TTC549 (cell line): ENCODE results near the gene RRP1.
"Not testable (repeated sequence)": the region's sequence is repeated elsewhere in the genome, so short reads cannot be mapped to it uniquely, and the experiment has no call there.

ENCODE experiments used
- FAIRE-seq: peaks from 2 replicates; lab custom pipeline; 2012; peaks lifted over from hg19 to GRCh38; lab: Jason Lieb, UNC

The RRP1 gene

DNA sequence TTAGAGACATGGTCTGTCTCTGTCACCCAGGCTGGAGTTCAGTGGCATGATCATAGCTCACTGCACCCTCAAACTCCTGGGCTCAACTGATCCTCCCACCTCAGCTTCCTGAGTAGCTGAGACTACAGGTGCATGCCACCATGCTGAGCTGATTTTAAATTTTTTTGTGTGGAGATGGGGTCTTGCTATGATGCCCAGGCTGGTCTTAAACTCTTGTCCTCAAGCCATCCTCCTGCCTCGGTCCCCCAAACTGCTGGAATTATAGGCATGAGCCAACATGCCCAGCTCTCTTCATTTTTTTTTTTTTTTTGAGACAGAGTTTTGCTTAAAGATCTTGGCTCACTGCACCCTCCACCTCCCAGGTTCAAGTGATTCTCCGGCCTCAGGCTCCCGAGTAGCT is 50.9 kb downstream of the RRP1 start:
- no peak for FAIRE-seq

DNA sequence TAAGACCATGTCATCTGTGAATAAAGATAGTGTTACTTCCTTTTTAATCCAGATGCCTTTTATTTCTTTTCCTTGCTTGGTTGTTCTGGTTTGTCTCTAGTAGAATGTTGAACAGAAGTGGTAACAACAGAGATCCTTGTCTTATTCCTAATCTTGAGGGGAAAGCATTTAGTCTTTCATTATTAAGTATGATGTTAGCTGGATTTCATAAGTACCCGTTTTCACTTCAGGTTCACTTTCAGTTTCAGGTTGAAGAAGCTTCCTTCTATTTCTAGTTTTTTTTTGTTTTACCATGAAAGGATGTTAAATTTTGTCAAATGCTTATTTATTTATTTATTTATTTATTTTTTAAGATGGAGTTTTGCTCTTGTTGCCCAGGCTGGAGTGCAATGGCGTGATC is 53.4 kb downstream of the RRP1 start:
- FAIRE-seq = no peak

DNA sequence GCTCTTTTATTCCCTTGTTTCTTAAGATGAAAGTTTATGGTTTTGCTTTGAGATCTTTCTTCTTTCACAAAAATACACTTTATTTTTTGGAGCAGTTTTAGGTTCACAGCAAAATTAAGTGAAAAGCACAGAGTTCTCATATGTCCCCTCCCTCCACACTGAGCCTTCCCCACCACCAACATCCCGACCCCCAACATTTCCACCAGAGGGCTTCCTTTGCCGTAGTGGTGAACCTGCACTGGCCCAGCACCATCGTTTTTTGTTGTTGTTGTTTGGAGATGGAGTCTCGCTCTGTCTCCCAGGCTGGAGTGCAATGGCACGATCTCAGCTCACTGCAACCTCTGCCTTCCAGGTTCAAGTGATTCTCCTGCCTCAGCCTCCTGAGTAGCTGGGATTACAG is 55.5 kb downstream of the RRP1 start:
- not testable (repeated sequence) for FAIRE-seq

DNA sequence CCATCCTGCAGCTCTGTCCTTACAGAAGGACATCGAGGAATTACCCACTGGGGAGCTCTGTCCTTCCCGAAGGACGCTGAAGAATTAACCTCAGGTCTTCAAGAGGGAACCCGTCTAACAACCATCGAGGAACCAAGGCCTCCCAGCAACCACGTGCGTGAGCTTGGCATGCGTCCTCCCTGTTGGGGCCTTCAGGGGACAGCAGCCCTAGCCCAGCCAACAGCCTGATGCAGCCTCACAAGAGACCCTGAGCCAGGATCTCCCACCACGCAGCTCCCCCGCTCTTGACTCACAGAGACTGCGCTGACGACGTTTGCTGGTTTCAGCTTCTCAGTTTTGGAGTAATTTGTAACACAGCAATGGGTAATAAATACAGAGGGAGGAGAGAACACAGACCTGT is 56.0 kb downstream of the RRP1 start:
- FAIRE-seq = no peak

DNA sequence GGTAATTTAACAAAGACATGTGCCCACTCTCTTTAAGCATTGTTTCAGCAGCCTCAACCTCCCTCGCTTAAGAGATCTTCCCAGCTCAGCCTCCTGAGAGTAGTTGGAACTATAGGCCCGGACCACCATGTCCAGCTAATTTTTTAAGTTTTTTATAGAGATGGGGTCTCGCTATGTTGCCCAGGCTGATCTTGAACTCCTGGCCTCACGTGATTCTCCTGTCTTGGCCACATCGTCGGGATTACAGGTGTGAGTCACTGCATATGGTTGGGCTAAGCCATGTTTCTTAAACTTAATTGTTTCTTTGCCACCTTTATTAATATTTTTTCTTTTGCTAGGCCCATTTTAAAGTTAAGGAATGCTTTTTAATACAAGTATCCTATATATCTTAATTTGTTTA is 57.1 kb downstream of the RRP1 start:
- FAIRE-seq = no peak

DNA sequence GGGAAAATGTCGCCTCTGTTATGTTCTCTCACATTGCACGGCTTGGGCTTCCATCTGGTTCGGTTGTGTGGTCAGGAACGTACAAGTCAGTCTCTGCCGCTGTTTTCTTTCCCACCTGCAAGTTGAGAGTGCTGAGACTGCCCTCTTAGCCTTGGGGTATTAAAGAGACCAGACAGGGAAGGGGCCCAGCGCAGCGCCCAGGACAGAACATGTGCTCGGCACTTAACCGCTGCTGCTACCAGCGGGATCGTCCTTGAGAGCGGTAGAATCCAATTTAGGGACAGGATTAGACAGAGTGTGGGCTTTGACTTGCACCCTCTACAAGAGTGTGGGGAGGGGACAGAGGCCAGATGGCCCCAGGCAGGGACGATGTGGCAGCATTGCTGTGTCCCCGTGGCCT is 57.9 kb downstream of the RRP1 start:
- FAIRE-seq = no peak

DNA sequence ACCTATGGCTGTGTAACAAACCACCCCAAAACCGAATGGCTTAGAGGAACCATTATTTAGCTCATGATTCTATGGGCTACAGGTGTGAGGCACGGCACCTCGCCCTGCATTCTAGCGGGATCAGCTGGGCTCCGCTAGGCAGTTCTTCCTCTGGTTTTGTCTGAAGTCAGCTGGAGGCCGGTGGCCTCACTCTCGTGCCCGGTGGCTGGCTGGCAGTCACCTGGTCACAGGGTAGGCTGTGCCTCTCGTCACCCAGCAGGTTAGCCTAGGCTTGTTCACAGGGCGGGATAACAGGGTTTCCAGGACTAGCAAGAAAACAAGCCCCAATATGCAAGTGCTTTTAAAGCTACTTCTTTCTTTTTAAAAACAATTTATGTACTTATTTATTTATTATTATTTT is 59.4 kb downstream of the RRP1 start:
- FAIRE-seq = no peak

DNA sequence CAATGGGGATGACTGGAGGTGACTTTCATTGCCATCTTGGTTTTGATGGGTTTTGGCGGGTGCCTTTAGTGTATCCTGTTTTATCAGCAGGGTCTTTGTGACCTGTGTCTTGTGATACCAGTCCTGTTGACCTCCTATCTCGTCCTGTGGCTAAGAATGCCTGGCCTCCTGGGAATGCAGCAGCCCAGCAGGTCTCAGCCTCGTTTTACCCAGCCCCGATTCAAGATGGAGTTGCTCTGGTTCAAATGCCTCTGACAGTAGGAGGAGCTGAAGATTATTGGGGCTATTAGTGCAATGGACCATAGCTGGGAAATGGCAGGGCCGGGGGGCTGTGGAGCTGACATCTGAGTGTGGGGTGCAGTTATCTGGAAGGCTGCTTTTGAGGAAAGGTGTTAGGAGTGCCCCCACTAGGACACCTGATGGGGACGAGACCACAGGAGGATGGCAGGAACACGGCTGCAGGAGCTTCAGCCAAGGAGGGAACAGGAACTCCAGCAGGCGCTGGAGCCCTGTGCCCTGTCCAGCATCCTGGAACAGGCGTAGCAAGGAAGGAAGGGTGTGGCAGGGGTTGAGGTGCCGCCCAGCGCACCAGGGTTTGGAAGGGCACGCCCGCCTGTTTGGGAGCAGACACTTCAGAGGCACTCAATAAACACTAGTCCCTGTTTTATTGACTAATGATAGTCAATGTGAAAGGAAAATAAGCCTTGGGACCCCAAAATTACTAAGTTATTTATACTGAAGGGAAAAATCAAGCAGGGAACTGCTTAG is 60.3 kb downstream of the RRP1 start:
- FAIRE-seq = no peak

DNA sequence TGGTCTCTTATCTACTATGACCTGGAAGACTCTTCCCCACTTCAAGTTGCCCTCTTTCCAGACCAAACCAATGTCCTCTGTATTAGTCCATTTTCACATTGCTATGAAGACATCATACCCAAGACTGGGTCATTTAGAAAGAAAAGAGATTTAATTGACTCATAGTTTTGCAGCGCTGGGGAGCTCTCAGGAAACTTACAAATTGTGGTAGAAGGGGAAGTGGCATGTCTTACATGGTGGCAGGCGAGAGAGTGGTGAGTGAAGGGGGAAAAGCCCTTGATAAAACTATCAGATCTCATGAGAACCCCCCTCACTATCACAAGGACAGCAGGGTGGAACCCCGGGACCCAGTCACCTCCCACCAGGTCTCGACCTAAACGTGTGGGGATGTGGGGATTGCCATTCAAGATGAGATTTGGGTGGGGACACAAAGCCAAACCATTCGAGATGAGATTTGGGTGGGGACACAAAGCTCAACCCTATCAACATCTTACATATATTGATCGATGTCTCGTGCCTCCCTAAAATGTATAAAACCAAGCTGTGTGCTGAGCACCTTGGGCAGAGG is 61.4 kb downstream of the RRP1 start:
- no peak for FAIRE-seq

DNA sequence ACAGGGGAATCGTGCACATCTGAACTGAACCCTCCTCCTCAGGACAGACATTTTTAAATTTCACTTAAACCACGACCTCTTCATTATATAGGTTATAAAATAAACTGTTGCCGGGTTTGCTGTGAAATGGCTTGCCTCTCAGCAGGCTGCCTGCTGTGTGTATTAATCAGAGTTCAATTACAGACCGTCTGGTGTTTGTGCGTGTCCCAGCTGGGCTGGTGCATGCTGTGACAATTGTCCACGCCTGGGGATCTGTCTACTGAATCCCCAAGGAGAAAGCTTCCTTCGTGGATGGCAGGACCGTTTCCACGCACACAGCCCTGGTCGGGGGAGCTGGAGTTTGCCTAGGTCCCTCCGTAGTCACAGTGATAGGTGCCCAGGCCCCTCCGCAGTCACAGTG is 62.2 kb downstream of the RRP1 start:
- no peak for FAIRE-seq

DNA sequence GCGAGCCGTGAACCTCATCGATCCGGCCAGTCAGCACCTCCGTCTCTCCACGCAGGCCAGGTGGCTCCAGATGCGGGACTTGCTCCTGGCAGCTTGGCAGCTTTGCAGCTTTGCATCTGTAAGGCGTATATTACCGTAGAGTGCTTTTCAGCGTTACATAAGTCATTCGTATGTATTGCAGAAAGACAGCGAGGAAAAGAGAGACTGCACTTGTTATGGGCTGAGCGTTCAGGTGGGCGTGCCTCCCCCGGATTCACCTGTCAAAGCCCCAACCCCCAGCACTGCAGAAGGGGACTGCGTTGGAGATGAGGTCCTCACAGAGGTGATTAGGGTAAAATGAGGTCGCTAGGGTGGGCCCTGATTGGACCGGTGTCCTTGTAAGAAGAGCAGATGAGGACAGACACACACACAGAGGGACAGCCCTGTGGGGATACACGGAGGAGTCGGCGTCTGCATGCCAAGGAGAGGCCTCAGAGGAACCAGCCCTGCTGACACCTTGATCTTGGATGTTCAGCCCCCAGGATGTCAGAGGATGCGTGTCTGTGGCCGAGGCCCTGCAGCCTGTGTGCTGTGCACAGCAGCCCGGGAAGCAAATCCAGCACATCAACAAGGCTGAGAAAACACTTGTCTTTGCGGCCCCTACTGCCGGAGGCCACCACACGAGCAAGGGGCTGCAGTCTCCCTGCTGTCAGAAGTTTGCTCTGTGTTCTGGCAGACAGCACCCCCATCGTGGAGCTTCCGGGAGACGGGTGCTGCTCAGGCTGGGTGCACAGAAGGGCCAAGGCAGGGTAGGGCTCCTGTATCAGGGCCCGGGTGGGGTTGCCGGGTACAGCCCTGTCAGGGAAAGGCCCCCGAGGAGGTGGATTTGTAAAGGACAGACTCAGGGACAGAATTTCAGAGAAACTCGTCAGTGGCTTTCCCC is 64.7 kb downstream of the RRP1 start:
- FAIRE-seq = no peak
